ENCODE data around the gene PHACTR1. TPM values are rescaled to one million over a fixed set of nuclear protein-coding genes. Genes with fewer than 3 reads are reported as not detected.

The PHACTR1 gene
- total RNA-seq, 4 donors from 2014 or later = 1.5 to 3.6 (median 2.5) TPM

DNA sequence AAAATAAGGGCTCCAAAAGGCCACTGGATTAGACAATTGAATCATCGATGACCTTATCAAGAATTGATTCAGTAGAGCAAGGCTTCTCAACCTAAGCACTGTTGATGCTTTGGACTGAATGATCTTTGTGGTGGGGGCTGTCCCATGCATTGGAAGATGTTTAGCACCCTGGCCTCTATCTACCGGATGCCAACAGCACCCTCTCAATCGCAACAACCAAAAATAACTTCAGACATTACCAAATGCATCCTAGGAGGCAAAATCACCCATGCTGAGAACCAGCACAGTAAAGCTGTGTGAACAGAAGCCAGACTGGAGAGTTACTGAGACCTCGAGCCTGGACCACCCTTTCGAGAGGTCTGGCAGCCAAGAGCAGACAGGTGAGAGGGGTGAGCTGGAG is 544.3 kb downstream of the PHACTR1 start:
- WGBS, 2 donors = 94 to 98% methylated on average over 5 of the region's 5 CpGs
- intact Hi-C loops (cut with DNase I; ENCODE audit: low total_unique reads) = no loop called here
- no peak overlapping the region for H3K4me3 ChIP-seq (ENCODE audit: low read depth, poor library complexity, severe bottlenecking)
- peak in 1 of 2 donors; percentile 3 for DNase-seq (ENCODE audit: low spot score in 2 of 2)
- TF ChIP-seq CTCF (IDR thresholded peaks at IDR 0.05) = no peak
- TF ChIP-seq POLR2A (IDR thresholded peaks at IDR 0.05) = no peak

GRCh38 chr6:13261464-13261994 is 545.0 kb downstream of the PHACTR1 start:
- DNase-seq (ENCODE audit: low spot score in 2 of 2) = peak in 1 of 2 donors; percentile 43
- no peak overlapping the region for H3K4me3 ChIP-seq (ENCODE audit: low read depth, poor library complexity, severe bottlenecking)
- TF ChIP-seq POLR2A (IDR thresholded peaks at IDR 0.05) (no peak), CTCF (IDR thresholded peaks at IDR 0.05) (no peak)
- intact Hi-C loops (cut with DNase I; ENCODE audit: low total_unique reads) = no loop called here
- 58 to 82% methylated on average over 1 of the region's 1 CpG for WGBS, 2 donors

DNA sequence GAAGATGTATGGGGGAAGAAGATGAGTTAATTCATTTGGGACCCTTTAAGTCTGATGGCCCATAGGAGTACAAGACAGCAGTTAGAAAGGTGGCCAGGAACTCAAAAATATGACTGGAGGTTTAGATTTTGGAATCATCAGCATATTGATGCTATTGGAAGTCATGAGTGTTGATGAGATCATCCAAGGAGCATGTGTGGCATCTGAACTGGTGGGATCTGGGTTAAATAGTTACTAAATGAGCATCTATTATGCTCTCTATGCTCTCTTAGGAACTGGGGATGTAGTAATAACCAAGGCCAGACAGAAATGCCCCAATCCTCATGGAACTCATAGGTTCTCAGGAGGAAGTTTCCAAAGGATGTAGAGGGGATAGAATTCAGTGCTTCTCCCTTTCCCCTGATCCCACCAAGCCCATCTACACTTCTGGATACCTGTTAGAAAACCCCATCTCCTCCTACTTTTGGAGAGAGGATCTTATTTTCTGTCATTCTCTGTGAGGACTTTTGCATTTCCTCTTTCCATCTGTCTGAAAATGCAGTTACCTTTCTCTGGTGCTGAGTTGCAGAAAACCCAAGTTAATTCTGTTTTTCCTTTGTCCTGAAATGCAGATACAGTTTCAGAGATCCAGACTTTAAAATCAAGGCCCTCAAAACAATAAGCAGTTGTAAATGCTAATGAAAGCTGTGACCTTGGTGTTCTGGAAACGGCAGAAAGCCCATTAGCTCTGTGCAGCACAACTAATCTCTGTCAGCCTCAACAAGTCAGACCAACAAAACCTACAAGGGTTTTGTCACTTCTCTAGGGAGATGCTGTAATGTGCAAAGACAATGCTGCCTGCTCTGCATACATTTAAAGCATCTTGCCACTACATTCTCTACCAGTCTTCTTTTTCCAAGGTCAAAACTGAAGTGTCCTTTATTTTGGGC is 546.0 kb downstream of the PHACTR1 start:
- WGBS, 2 donors = 42 to 52% methylated on average over 1 of the region's 1 CpG
- TF ChIP-seq POLR2A (IDR thresholded peaks at IDR 0.05) (no peak), CTCF (IDR thresholded peaks at IDR 0.05) (no peak)
- intact Hi-C loops (cut with DNase I; ENCODE audit: low total_unique reads) = no loop called here
- DNase-seq (ENCODE audit: low spot score in 2 of 2) = peak in 1 of 2 donors; percentile 2
- H3K4me3 ChIP-seq (ENCODE audit: low read depth, poor library complexity, severe bottlenecking) = no peak overlapping the region

GRCh38 chr6:13263669-13264068 is 547.1 kb downstream of the PHACTR1 start:
- TF ChIP-seq POLR2A (IDR thresholded peaks at IDR 0.05) (no peak), CTCF (IDR thresholded peaks at IDR 0.05) (no peak)
- 90 to 91% methylated on average over 6 of the region's 6 CpGs for WGBS, 2 donors
- H3K4me3 ChIP-seq (ENCODE audit: low read depth, poor library complexity, severe bottlenecking) = no peak overlapping the region
- intact Hi-C loops (cut with DNase I; ENCODE audit: low total_unique reads) = no loop called here
- peak in 1 of 2 donors; percentile 20 for DNase-seq (ENCODE audit: low spot score in 2 of 2)

GRCh38 chr6:13267142-13267651 is 550.6 kb downstream of the PHACTR1 start:
- DNase-seq (ENCODE audit: low spot score in 2 of 2) = peak in 1 of 2 donors; percentile 43
- no peak for TF ChIP-seq POLR2A (IDR thresholded peaks at IDR 0.05)
- TF ChIP-seq CTCF (IDR thresholded peaks at IDR 0.05) = no peak
- WGBS, 2 donors = 82% methylated on average over 2 of the region's 2 CpGs
- H3K4me3 ChIP-seq (ENCODE audit: low read depth, poor library complexity, severe bottlenecking) = no peak overlapping the region
- intact Hi-C loops (cut with DNase I; ENCODE audit: low total_unique reads) = no loop called here

Data from lower leg skin (tissue), 4 donors.